Cerebellar nuclear complex (tissue), 1 donor: Measurements from ENCODE around the gene KCNH1.
"Not testable (repeated sequence)": the region's sequence is repeated elsewhere in the genome, so short reads cannot be mapped to it uniquely, and the experiment has no call there.

Experiments used
- DNase-seq, 2 experiments: peaks; one replicate each; lab custom pipeline; 2025; lab: John Stamatoyannopoulos, UW

KCNH1 gene

DNA sequence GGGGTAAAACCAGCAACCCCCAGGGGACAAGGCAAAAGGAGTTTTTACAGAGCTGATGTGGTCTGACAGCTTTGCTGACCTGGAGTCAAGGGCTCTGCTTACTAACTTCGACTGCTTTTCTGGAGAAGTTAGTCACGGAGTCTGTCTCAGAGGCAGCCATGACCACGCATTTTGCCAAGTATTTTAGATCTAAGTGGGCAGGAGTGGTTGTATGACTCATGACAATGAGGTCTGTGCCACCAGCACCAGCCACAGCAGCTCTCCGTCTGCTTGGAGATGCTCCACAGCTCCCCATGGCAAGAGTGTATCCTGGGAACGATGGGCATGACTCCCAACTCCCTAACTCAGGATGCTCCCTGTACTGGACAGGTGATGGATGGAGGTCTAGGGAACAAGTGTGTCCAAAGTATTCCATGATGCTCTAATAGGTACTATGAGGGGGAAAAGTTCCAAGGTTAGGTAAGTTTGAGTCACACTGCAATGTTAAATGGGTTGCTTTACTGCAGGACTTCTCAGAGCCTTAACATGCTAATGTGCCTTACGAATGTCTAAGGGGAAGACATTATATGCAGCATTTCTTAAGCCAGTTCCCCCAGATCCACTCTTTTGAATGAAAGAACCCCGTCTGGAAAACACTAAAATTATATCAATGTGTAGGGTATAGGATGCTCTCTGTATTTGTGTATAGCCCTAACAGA, 446.2 kb downstream of the KCNH1 start:
- DNase-seq, result no peak

DNA sequence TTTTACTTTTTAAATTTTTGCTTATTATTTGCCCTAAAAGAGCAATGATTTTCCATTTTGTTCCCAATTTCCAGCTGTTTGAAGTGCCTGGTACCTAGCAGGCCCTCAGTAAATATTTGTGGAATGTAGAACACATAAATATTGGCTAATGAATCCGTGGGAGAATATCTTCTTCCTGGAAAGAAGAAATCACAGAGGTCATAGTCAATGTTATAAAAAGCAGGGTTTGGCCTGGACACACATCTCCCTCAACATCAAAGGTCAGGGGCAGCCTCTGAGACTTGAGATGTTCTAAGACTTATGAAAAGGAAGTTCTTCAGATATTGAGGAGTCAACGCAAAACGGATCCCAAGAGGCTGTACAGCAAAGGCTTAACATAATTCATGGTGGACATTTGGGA, 447.1 kb downstream of the KCNH1 start:
- DNase-seq, result no peak

- DNase-seq, result no peak
Observed at GRCh38 chr1:210685295-210685650, 448.7 kb downstream of the KCNH1 start.

GRCh38 chr1:210684466-210685294, 449.3 kb downstream of the KCNH1 start:
- DNase-seq, result no peak

GRCh38 chr1:210683403-210684047, 450.4 kb downstream of the KCNH1 start:
- no peak for DNase-seq

DNA sequence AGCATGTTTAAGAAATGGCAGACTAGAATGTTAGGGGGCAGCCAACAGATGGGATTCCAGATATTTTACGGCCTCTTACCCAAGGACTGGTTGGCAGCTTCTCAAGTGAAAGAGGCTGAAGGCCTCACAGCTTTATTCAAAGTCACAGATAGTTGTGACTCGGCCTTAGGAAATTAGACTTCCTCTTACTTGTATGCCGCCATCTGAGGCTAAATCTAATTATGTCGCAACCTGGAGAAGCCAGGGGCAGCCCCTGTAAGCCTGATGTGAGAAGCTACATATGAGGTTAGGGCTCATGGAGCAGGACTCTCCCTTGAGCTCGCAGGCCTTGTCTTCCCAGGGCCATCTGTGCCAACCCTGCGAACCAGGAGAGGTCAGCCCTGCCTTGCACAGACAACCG, 452.8 kb downstream of the KCNH1 start:
- DNase-seq, result no peak

- no peak for DNase-seq
Observed at GRCh38 chr1:210678306-210678705, 455.6 kb downstream of the KCNH1 start.

GRCh38 chr1:210677533-210677932, 456.4 kb downstream of the KCNH1 start:
- DNase-seq, result no peak

- no peak for DNase-seq
Observed at GRCh38 chr1:210676539-210676938, 457.4 kb downstream of the KCNH1 start.

- no peak for DNase-seq
Observed at GRCh38 chr1:210674151-210674550, 459.8 kb downstream of the KCNH1 start.

- no peak for DNase-seq
Observed at GRCh38 chr1:210669951-210670350, 464.0 kb downstream of the KCNH1 start.

- no peak for DNase-seq
Observed at GRCh38 chr1:210663730-210664573, 470.0 kb downstream of the KCNH1 start.

GRCh38 chr1:210662291-210663050, 471.5 kb downstream of the KCNH1 start:
- DNase-seq, result no peak

- not testable (repeated sequence) for DNase-seq
Observed at GRCh38 chr1:210661520-210661919, 472.4 kb downstream of the KCNH1 start.

- no peak for DNase-seq
Observed at GRCh38 chr1:210657806-210658205, 476.1 kb downstream of the KCNH1 start.

GRCh38 chr1:210655511-210655910, 478.4 kb downstream of the KCNH1 start:
- DNase-seq, result no peak

DNA sequence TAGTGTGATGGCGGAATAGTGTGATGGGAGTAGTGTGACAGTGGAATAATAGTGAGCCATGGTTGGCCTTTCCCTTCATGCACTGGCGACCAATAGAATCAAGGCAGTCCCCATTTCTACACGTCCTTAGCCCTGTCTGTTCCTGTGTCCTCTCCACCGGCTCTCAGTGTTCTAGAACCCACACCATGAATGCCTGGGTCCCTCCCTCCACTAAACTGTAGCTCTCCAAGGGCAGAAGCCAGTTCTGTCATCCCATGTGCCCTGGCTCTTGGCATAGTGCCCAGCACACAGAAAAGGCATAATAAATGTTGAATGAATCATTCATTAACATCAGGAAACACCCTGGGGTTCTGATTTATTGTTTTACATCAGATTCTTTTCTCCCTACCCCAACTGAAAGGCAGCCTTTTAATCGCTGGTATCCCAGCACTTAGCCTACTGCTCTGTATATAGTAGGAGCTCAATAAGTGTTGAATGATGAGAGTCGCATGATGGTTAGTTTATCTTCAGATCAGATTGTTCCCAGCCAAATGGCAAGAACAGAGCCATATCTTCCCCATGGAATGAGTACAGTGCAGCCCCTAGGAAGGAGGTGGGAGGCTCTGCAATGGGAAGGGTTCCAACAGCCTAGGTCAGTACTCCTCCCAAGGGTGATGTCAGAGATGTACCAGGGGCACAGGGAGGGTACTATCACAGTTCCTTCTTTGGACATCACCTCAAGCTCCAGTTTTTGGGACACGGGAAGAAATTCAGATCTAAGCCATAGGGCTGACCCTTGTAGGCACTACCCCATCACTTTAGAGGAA, 479.6 kb downstream of the KCNH1 start:
- no peak for DNase-seq

DNA sequence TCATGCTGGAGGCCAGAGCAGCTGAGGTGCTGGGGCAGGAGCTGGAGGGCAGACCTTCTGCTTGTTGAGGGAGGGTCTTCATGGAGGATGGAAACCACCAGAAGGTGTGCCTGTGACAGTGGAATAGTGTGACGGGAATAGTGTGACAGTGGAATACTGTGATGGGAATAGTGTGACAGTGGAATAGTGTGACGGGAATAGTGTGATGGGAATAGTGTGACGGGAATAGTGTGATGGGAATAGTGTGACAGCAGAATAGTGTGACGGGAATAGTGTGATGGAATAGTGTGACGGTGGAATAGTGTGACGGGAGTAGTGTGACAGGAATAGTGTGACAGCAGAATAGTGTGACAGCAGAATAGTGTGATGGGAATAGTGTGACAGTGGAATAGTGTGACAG, 480.2 kb downstream of the KCNH1 start:
- DNase-seq, result no peak

GRCh38 chr1:210652329-210652954, 481.5 kb downstream of the KCNH1 start:
- no peak for DNase-seq

DNA sequence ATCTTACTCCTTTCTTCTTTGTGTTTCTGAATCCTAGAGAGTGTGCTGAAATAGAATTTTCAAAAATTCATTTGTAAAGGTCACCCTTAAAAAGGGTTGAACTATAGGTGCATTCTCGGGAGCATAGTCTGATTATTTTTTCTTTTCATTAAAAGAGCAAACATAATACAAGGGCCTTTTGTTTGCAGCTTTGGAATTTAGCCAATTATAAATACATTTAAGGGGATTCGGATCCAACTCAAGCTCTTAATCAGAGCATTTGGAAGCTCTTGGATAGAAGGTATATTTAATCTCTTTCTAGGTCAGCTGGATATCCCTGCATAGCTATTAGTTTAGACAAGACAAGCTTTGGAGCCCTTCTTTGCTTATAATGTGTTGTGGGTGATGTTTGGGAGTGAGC, 483.5 kb downstream of the KCNH1 start:
- DNase-seq, result no peak
